Activated CD4-positive, alpha-beta T cell treated with anti-CD3 and anti-CD28 coated beads, Interleukin-2, amount 50 U/mL, for 1 hour (primary cell): ENCODE data around the gene NMNAT2.

Source experiments
- DNase-seq: peaks from one replicate; pipeline ENCODE4 v3.0.0-alpha.2; 2020

The NMNAT2 gene

GRCh38 chr1:183233113-183233512 lies 185.1 kb downstream of the NMNAT2 start:
- DNase-seq = no peak

DNA sequence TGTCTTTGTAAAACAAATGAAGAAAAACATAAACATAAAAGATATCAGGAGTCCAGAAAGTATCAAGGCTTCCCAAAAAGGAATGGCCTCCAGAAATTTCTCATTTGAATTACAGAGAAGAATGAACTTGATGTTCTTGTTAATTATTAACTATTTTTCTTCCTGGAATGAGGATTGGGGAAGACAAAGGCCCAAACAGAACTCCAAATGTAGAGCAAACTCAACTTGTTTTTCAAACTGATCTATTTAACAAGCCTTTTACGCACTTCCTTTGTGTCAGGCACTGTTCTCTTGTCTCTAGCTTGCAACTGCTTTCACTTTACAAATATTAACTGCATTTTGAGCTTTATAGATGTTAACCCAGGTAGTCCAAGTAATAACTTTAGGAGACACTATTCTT lies 186.6 kb downstream of the NMNAT2 start:
- DNase-seq = no peak

DNA sequence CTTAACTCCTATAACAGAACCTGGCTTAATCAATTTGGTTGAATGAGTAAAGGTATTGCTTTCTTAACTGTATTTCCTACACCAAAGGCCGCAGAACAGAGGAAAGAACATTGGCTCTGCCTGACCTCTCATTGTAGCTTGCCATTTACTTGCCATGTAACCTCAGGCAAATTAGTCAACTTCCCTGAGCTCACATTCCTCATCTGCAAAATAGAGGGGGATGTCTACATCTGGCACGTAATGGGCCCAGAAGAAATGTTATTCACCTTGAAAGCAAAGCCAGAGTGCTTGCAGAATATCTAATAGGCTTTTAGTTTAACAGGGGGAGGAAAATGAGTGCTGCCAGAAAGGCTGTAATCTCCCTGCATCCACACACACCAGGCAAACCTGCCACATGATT lies 187.8 kb downstream of the NMNAT2 start:
- DNase-seq = no peak

GRCh38 chr1:183228347-183229220 lies 189.6 kb downstream of the NMNAT2 start:
- DNase-seq = no peak

DNA sequence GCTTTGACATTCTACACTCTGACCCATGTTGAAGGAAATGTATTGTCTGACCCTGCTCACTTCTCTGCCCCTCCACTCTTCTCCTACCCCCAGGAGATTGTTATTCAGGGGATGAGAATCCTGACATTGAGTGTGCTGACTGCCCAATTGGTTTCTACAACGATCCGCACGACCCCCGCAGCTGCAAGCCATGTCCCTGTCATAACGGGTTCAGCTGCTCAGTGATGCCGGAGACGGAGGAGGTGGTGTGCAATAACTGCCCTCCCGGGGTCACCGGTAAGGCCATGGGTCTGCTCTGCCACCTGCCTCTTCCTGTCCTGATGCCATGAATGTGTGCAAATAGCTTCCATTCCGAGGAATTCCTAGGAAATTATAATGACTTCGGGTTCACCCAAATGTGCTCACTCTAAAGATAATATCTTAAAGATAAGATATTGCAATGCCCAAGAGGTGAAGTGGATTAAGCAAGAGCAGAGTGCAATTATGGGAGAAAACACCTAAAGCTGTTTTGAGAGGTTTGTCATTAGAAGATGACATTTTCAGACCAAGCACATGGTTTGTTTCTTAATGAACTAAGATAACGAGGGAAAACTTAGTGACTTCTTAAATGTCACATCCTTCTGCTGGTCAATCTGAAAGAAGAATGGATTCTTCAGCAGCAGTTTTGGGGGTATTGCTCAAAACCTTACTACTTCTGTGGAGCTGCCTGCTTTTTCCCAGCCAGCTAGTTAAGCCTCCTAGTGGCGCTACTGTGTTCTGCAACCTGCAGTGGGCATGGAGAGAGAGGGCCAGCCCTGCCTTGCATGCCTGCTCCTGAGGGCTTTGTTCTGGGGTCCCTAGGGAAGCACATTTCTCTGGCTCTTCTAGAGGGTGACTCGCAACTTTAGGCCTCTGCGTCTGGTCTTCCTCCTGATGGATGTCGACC lies 190.5 kb downstream of the NMNAT2 start:
- peak; percentile 26 for DNase-seq

GRCh38 chr1:183226963-183227362 lies 191.2 kb downstream of the NMNAT2 start:
- DNase-seq = no peak

DNA sequence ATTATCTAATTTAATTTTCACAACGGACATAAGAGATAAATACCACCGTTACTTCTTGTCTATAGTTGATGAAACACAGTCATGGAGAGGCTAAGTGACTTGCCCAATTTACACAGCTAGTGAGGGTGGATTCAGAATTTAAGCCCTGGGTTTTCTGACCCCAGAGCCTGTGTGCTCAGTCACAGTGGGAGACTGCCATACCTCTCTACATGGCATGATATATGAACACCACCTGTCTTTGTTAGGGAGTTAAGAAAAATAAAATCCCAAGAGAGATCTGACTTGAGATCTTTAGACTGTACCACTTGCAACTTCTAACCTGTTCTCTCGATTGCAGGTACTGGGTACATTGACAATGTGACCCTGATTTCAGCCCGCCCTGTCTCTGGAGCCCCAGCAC lies 191.8 kb downstream of the NMNAT2 start:
- no peak for DNase-seq

GRCh38 chr1:183223467-183223866 lies 194.7 kb downstream of the NMNAT2 start:
- no peak for DNase-seq

DNA sequence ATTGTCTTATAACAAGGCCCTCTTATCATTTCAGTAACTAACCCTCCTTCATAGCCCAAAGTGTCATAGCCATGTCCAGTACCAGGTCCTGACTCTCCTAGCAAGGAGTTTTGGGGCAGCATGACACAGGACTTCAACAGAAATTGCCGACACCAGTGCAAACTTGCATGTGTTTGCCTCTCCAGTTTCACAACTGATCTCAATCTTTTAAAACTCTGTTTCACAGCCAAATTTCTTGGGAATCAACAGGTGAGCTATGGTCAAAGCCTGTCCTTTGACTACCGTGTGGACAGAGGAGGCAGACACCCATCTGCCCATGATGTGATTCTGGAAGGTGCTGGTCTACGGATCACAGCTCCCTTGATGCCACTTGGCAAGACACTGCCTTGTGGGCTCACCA lies 195.3 kb downstream of the NMNAT2 start:
- no peak for DNase-seq

GRCh38 chr1:183219616-183220009 lies 198.6 kb downstream of the NMNAT2 start:
- no peak for DNase-seq

GRCh38 chr1:183218971-183219615 lies 199.1 kb downstream of the NMNAT2 start:
- DNase-seq = peak; percentile 27

DNA sequence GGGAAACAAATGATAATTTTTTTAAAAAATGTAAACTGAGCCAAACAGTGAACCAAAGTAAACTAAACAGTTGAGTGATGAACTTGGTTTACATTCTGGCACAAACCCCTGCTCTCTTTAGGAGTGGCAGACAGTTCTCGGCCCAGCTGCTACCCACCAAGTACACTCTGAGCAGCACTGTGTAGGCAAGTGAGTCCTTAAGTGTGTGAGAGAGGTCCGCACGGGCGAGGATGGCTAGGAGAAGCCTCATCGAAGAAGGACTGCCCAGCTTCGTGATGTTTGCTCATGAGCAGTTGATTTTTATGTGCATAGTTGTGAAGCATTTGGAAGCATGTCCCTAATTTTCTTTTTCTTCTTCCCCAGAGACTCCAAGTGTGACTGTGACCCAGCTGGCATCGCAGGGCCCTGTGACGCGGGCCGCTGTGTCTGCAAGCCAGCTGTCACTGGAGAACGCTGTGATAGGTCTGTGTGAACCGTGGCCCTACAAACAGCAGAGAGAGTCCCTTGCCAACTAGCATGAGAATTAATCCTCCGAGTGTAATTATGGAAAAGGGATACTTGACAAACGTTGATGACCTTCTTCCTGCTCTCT lies 200.1 kb downstream of the NMNAT2 start:
- DNase-seq = no peak

DNA sequence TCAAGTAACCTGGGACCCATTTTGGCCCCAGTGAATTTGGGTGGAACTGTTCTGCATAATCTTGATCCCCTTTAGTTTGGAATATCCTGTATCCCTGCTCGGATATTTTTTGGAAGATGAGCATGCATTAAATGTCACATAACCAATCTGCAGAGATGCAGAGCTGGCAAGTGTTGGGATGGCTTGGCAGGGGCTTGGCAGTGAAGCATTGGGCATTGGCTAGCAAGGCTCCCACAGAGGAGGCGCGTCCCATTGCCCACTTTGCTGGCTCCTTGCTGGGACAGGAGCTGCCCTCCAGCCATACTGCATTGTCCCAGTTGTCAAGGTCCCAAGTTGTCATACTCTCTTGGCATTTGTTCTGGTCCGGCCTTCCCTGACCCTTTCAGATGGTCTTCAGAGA lies 202.2 kb downstream of the NMNAT2 start:
- DNase-seq = no peak

DNA sequence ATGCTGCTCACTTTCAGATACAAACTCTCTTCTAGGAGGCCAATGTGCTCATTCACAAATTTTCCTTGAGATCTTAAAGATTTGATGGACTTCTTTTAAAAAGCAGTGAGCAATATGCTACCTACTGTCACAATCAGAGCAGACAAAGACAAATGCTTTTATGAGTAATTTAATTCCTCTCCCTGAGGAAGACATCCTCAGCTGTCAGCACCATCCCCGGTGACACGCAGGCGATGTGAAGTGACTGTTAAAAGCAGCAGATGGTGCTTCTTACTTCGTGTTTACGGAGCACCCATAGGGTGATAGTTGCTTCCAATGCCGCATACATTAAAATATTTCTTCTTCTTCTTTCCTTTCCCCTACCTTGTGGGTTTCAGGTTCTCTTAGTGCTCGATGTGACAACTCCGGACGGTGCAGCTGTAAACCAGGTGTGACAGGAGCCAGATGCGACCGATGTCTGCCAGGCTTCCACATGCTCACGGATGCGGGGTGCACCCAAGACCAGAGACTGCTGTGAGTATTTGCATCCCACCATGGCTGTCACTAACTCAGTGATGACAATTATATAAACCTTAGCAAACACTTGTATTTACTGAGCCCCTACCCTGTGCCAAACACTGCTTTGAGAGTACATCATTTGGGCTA lies 203.0 kb downstream of the NMNAT2 start:
- DNase-seq = no peak

- no peak for DNase-seq
These were observed 203.9 kb downstream of the NMNAT2 start for GRCh38 chr1:183214021-183214970.

- DNase-seq = no peak
These were observed 205.3 kb downstream of the NMNAT2 start for GRCh38 chr1:183212870-183213269.

DNA sequence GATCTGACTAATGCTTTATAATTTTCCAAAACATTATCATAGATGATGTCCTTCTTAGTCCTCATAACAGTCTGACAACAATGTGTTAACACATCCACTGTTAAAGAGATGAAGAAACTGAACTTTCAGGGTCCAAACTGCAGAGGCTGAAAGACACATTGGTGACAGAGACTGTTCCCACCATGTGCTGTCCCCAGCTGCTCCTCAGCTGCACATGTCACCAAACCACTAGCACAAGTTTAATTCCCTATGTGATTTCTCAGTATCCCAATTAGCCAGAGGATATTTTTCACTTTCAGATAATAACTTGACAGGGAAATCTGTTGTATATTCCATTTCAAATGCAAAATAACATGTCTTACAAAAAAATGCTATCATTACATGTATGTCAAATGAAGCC lies 207.5 kb downstream of the NMNAT2 start:
- no peak for DNase-seq

- no peak for DNase-seq
These were observed 208.5 kb downstream of the NMNAT2 start for GRCh38 chr1:183209533-183210158.

GRCh38 chr1:183206538-183207122 lies 211.6 kb downstream of the NMNAT2 start:
- DNase-seq = no peak

DNA sequence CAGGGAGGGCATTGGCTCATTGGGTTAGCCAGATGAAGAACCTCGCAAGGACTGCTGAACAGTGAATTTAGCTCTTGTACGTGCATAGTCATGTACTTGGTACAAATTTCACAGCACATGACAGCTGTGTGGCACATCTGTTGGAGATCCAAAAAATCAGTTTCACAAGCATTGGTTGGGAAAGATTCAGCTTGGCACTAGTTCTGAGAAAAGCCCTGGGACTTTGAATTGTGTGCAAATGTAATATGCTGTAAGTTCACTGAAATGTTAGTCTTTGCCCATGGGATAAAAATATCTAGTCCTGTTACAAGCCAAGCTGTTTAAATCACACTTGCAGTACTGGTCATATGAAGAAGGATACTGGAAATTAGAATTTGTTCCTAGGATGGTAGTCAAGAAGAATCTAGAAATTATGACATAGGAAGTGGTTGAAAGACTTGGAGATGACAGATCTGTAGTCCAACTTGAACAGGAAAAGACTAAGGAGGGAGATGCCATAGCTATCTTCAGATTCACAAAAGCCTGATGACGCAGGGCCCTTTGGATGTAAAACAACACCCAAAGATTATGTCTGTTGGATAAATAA lies 212.9 kb downstream of the NMNAT2 start:
- DNase-seq = no peak
